PC-3 (cell line): ENCODE data around the gene C1D.

Source experiments
- EZH2 ChIP-seq: fragments of 300-600 bp; sonication (generic); IDR thresholded peaks from one replicate; pipeline ENCODE4 v1.6.1; 2017; ENCODE audit warnings: antibody characterized with exemption, mild to moderate bottlenecking, low read length; ENCODE audit not compliant: unreplicated experiment
- TF ChIP-seq, protein P1 (sequence below): fragments of 300-600 bp; sonication (generic); conservative IDR thresholded peaks from 2 replicates; pipeline ENCODE4 v1.5.1; 2017; ENCODE audit warnings: antibody characterized with exemption, low read depth, mild to moderate bottlenecking, low read length

DNA sequence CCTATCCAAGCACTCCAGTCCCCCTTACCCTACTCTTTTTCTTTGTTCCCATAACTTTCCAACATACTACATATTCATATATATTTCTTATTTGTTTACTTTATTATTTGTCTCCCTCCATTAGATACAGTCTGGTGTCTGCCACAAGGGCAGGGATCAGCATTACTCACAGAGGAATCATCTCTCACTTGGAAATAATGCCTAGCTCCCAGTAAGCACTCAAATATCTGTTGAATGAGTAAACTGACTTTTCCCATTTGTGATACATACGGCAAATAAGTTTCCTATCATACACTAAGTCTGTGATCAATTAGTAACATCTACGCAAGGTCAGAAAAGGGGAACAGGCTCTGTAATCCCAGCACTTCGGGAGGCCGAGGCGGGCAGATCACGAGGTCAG, 18.7 kb downstream of the C1D start:
- TF ChIP-seq, protein P1, sequence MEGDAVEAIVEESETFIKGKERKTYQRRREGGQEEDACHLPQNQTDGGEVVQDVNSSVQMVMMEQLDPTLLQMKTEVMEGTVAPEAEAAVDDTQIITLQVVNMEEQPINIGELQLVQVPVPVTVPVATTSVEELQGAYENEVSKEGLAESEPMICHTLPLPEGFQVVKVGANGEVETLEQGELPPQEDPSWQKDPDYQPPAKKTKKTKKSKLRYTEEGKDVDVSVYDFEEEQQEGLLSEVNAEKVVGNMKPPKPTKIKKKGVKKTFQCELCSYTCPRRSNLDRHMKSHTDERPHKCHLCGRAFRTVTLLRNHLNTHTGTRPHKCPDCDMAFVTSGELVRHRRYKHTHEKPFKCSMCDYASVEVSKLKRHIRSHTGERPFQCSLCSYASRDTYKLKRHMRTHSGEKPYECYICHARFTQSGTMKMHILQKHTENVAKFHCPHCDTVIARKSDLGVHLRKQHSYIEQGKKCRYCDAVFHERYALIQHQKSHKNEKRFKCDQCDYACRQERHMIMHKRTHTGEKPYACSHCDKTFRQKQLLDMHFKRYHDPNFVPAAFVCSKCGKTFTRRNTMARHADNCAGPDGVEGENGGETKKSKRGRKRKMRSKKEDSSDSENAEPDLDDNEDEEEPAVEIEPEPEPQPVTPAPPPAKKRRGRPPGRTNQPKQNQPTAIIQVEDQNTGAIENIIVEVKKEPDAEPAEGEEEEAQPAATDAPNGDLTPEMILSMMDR = no peak
- no peak for TF ChIP-seq EZH2
